Ovary (tissue), 3 donors: Measurements from ENCODE around the gene JAML.

Source experiments
- POLR2A ChIP-seq: fragments of 450-650 bp; IDR thresholded peaks from one replicate; pipeline ENCODE4 v1.6.1; 2017; ENCODE audit warnings: antibody characterized with exemption, mild to moderate bottlenecking, moderate library complexity
- TF ChIP-seq, protein P1 (sequence below), 3 donors: fragments of 450-650 bp in 2 of 3; fragments of 200-600 bp in 1 of 3; IDR thresholded peaks; one replicate each; pipeline versions ENCODE4 v1.5.1 to v1.8.0; 2016 to 2022; ENCODE audit warnings: antibody characterized with exemption in 3 of 3, mild to moderate bottlenecking in 1 of 3
- donor health status: DM: no; HTN: no; CAD: no.

DNA sequence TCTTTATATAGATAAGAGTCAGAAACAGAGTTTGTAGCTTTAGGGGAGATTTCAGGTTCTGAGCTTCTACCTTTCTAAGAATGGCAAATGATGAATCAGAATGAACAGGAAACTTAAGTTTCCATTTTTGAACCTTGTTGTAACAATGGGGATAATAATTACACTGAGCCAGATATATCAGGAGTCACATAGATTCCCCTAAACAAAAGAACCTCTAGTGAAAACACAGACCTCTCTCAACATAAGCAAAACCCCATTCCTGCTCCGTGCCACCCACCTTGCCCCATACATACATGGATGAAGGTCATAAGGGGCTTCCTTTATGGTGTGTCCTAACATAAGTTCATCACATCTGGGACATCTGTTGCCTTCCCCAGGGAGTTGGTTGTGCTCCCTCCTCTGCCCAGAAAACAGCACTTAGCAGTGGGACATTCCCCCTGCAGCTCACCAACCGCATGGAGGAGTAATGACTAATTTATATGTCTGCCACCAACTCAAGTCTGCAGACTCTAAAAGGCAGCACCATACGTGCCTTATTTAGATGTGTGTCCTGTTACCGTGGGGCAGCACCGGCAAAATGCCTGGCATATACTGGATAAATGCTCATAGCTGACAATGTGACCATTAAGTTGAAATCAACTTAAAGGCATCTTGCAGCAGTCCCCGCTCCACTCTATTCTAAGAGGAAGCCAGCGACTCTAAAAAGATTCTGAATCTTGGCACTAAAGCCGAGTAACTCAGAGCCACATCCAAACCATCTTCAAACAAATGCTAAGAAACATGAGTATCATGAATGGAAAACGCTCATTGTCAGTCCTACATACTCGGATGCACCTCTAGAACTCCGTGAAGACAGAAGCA lies 8.0 kb downstream of the JAML start:
- no peak for TF ChIP-seq POLR2A
- TF ChIP-seq, protein P1, sequence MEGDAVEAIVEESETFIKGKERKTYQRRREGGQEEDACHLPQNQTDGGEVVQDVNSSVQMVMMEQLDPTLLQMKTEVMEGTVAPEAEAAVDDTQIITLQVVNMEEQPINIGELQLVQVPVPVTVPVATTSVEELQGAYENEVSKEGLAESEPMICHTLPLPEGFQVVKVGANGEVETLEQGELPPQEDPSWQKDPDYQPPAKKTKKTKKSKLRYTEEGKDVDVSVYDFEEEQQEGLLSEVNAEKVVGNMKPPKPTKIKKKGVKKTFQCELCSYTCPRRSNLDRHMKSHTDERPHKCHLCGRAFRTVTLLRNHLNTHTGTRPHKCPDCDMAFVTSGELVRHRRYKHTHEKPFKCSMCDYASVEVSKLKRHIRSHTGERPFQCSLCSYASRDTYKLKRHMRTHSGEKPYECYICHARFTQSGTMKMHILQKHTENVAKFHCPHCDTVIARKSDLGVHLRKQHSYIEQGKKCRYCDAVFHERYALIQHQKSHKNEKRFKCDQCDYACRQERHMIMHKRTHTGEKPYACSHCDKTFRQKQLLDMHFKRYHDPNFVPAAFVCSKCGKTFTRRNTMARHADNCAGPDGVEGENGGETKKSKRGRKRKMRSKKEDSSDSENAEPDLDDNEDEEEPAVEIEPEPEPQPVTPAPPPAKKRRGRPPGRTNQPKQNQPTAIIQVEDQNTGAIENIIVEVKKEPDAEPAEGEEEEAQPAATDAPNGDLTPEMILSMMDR (IDR thresholded peaks at IDR 0.05): no peak
